GM13977 (cell line): ENCODE results near the gene RAD51B.
"Not testable (repeated sequence)": the region's sequence is repeated elsewhere in the genome, so short reads cannot be mapped to it uniquely, and the experiment has no call there.

ENCODE experiments used
- DNase-seq: peaks from one replicate; pipeline ENCODE4 v3.0.0; 2012; ENCODE audit warnings: low spot score
- CTCF ChIP-seq: IDR thresholded peaks from 2 replicates; pipeline ENCODE4 v1.5.1; 2012; ENCODE audit warnings: mild to moderate bottlenecking, control low read depth; ENCODE audit not compliant: insufficient read depth; ENCODE audit errors: extremely low read depth, missing control alignments
- in situ Hi-C: fragments of 300-500 bp; cut with MboI; formaldehyde crosslinking; loops from one replicate; pipeline ENCODE4 v1.12.0; 2022; ENCODE audit warnings: low sequenced_read_pairs, low pct_unique_long_range_greater_than_20kb, mixed read lengths, inconsistent platforms; ENCODE audit not compliant: unreplicated experiment

The RAD51B gene

GRCh38 chr14:68217791-68218340, 398.3 kb downstream of the RAD51B start:
- TF ChIP-seq CTCF, result no peak
- in situ Hi-C loops, result no loop called here
- DNase-seq, result no peak

GRCh38 chr14:68219407-68219806, 399.8 kb downstream of the RAD51B start:
- no peak for DNase-seq
- TF ChIP-seq CTCF, result no peak
- in situ Hi-C loops, result no loop called here

DNA sequence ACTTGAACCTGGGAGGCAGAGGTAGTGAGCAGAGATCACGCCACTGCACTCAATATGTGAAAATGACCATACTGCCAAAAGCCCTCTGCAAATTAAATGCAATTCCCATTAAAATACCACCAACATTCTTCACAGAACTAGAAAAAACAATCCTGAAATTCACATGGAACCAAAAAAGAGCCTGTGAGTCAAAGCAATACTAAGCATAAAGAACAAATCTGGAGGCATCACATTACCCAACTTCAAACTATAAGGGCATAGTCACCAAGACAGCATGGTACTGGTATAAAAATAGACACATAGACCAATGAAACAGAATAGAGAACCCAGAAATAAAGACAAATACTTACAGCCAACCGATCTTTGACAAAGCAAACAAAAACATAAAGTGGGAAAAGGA, 401.5 kb downstream of the RAD51B start:
- DNase-seq, in situ Hi-C loops: not testable (repeated sequence)

- in situ Hi-C loops, result no loop called here
- TF ChIP-seq CTCF, result no peak
- DNase-seq, result no peak
Observed at GRCh38 chr14:68222154-68222553, 402.6 kb downstream of the RAD51B start.

DNA sequence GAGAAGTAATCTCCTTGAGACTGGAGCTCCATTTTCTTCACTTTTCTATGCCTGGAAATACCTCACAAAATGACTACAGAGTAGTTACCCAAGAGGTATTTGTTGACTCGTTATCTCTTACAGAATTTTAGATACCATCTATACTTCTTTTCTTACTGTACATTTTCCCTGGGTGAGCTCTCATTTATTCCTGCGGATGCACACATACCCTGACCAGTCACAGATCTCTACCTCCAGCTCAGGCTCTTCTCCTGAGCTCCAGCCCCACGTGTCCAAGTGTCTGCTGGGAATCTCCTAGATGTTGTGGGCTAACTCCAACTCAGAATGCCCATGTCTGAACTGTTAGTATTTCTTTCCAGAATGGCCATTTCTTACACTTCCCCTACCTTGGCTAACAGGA, 403.1 kb downstream of the RAD51B start:
- no peak for TF ChIP-seq CTCF

GRCh38 chr14:68223631-68224030, 404.1 kb downstream of the RAD51B start:
- no peak for DNase-seq
- in situ Hi-C loops, result no loop called here
- TF ChIP-seq CTCF, result no peak

More for the DNA sequence above, 403.1 kb downstream of the RAD51B start:
- in situ Hi-C loops, result no loop called here
- DNase-seq, result no peak

DNA sequence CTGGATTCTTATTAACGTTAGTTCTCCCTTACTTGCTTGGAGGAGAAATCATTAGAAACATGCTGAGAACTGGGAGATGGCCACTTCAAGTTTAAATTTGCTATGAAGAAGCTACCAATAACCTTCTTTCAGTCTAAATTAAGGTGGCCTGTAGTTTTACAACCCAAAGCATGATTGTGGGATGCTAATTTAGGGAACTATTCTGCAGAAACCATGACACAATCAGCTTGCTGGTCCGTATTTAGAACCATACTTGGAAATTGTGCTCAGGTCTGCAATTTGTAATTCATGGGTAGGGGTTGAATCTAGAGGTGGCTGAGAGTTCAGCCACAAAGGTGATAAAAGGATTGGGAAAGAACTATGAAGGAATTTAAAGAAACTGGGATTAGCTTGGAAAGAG, 405.7 kb downstream of the RAD51B start:
- in situ Hi-C loops, result no loop called here
- no peak for DNase-seq
- TF ChIP-seq CTCF, result no peak
